ENCODE results near the gene MCUR1.

The MCUR1 gene

GRCh38 chr6:13761361-13762036 lies 52.9 kb downstream of the MCUR1 start:
- H3K4me1 Mint-ChIP-seq: peaks cover 20 to 36% of the 10 kb centered on the region in 2 donors
- ATAC-seq (replicated peaks) (no peak), DNase-seq (no peak)
- peaks cover 3 to 15% of the 10 kb centered on the region in 2 donors for H3K36me3 Mint-ChIP-seq
- peaks cover 0 to 3% of the 10 kb centered on the region in 2 donors for H3K27me3 Mint-ChIP-seq
- H3K27ac Mint-ChIP-seq: peak overlapping the region; percentile 7
- H3K9me3 Mint-ChIP-seq: no peaks in the 10 kb centered on the region
- H3K4me3 Mint-ChIP-seq: no peak overlapping the region

GRCh38 chr6:13760307-13761304 lies 53.8 kb downstream of the MCUR1 start:
- DNase-seq (no peak), ATAC-seq (replicated peaks) (no peak)
- Mint-ChIP-seq H3K4me1 (peaks cover 18 to 31% of the 10 kb centered on the region in 2 donors), H3K27ac (no peak overlapping the region), H3K36me3 (peaks cover 3 to 12% of the 10 kb centered on the region in 2 donors), H3K4me3 (no peak overlapping the region), H3K27me3 (peaks cover 0 to 3% of the 10 kb centered on the region in 2 donors), H3K9me3 (no peaks in the 10 kb centered on the region)

- H3K27me3 Mint-ChIP-seq: peaks cover 0 to 3% of the 10 kb centered on the region in 2 donors
- H3K4me3 Mint-ChIP-seq: no peak overlapping the region
- no peak for ATAC-seq (replicated peaks)
- DNase-seq: no peak
- H3K27ac Mint-ChIP-seq: no peak overlapping the region
- peaks cover 14 to 20% of the 10 kb centered on the region in 2 donors for H3K4me1 Mint-ChIP-seq
- H3K9me3 Mint-ChIP-seq: no peaks in the 10 kb centered on the region
- H3K36me3 Mint-ChIP-seq: peaks cover 2 to 6% of the 10 kb centered on the region in 2 donors
Observed at GRCh38 chr6:13759025-13759424, 55.3 kb downstream of the MCUR1 start.

GRCh38 chr6:13754644-13755043 lies 59.7 kb downstream of the MCUR1 start:
- Mint-ChIP-seq H3K27me3 (no peaks in the 10 kb centered on the region), H3K27ac (no peak overlapping the region), H3K4me3 (no peak overlapping the region), H3K36me3 (no peaks in the 10 kb centered on the region), H3K4me1 (peaks cover 0 to 6% of the 10 kb centered on the region in 2 donors), H3K9me3 (no peaks in the 10 kb centered on the region)
- DNase-seq (no peak), ATAC-seq (replicated peaks) (no peak)

GRCh38 chr6:13743736-13744127 lies 70.6 kb downstream of the MCUR1 start:
- DNase-seq (no peak), ATAC-seq (replicated peaks) (no peak)
- Mint-ChIP-seq H3K9me3 (peaks cover 0 to 6% of the 10 kb centered on the region in 2 donors), H3K27ac (no peak overlapping the region), H3K4me3 (peak overlapping the region in 1 of 2 donors; percentile 46), H3K36me3 (peaks cover 2 to 3% of the 10 kb centered on the region in 2 donors), H3K27me3 (peaks cover 3 to 5% of the 10 kb centered on the region in 2 donors), H3K4me1 (no peaks in the 10 kb centered on the region)

- no peak for DNase-seq
- Mint-ChIP-seq H3K27ac (no peak overlapping the region), H3K36me3 (peaks cover 2 to 3% of the 10 kb centered on the region in 2 donors), H3K4me1 (no peaks in the 10 kb centered on the region), H3K4me3 (peak overlapping the region; percentile 57 to 64), H3K27me3 (peaks cover 3 to 5% of the 10 kb centered on the region in 2 donors), H3K9me3 (peaks cover 0 to 6% of the 10 kb centered on the region in 2 donors)
- ATAC-seq (replicated peaks): no peak
Observed at GRCh38 chr6:13742961-13743735, 71.2 kb downstream of the MCUR1 start.

GRCh38 chr6:13741365-13741764 lies 73.0 kb downstream of the MCUR1 start:
- peaks cover 0 to 3% of the 10 kb centered on the region in 2 donors for H3K9me3 Mint-ChIP-seq
- H3K27me3 Mint-ChIP-seq: peaks cover 3 to 5% of the 10 kb centered on the region in 2 donors
- no peak for ATAC-seq (replicated peaks)
- H3K4me1 Mint-ChIP-seq: no peaks in the 10 kb centered on the region
- H3K36me3 Mint-ChIP-seq: peaks cover 2 to 3% of the 10 kb centered on the region in 2 donors
- H3K27ac Mint-ChIP-seq: no peak overlapping the region
- H3K4me3 Mint-ChIP-seq: no peak overlapping the region
- no peak for DNase-seq
